ENCODE measurements around the gene DCTN1.

Gene DCTN1

GRCh38 chr2:74317701-74318100 is 62.4 kb downstream of the DCTN1 start:
- ATAC-seq = no peak

GRCh38 chr2:74316627-74317295 is 63.4 kb downstream of the DCTN1 start:
- TF ChIP-seq POU6F1 (CRISPR knock-in tag; IDR thresholded peaks at IDR 0.05; ENCODE audit: borderline replicate concordance, low read depth) = no peak
- TF ChIP-seq, protein P1, sequence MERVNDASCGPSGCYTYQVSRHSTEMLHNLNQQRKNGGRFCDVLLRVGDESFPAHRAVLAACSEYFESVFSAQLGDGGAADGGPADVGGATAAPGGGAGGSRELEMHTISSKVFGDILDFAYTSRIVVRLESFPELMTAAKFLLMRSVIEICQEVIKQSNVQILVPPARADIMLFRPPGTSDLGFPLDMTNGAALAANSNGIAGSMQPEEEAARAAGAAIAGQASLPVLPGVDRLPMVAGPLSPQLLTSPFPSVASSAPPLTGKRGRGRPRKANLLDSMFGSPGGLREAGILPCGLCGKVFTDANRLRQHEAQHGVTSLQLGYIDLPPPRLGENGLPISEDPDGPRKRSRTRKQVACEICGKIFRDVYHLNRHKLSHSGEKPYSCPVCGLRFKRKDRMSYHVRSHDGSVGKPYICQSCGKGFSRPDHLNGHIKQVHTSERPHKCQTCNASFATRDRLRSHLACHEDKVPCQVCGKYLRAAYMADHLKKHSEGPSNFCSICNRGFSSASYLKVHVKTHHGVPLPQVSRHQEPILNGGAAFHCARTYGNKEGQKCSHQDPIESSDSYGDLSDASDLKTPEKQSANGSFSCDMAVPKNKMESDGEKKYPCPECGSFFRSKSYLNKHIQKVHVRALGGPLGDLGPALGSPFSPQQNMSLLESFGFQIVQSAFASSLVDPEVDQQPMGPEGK (CRISPR knock-in tag; IDR thresholded peaks at IDR 0.05; ENCODE audit: borderline replicate concordance) = no peak
- no peak for ATAC-seq

More at GRCh38 chr2:74317701-74318100, 62.4 kb downstream of the DCTN1 start:
- TF ChIP-seq PPARA (CRISPR knock-in tag; IDR thresholded peaks at IDR 0.05; ENCODE audit: borderline replicate concordance) = no peak

DNA sequence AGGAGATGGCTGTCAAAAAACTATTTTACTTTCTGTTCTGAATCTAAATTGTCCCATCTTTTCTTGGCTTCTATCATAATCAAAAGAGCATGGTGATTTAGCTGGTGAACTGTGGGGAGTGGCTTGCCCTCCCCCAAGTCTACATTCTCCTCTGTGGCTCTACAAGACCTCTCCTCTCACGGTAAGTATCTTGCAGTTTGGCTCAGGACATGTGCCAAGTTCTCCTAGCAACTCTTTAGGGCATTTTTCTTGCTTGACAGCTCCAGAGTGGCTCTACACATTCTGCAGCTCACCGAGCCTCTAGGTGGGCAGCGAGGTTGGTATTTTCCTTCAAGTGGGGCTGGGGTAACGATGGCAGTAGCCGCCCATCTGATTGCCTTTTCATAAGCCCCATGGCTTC is 66.0 kb downstream of the DCTN1 start:
- no peak for TF ChIP-seq TOX (CRISPR knock-in tag; IDR thresholded peaks at IDR 0.05; ENCODE audit: borderline replicate concordance)
- no peak for TF ChIP-seq ZC3H10 (CRISPR knock-in tag; IDR thresholded peaks at IDR 0.05)
- TF ChIP-seq, protein P1 (CRISPR knock-in tag; IDR thresholded peaks at IDR 0.05; ENCODE audit: borderline replicate concordance) = no peak
- TF ChIP-seq TSHZ2 (CRISPR knock-in tag; IDR thresholded peaks at IDR 0.05) = no peak
- no peak for TF ChIP-seq ESRRG (CRISPR knock-in tag; IDR thresholded peaks at IDR 0.05)
- no peak for ATAC-seq

- TF ChIP-seq BACH2 (CRISPR knock-in tag; IDR thresholded peaks at IDR 0.05; ENCODE audit: borderline replicate concordance) (no peak), ZFP30 (CRISPR knock-in tag; IDR thresholded peaks at IDR 0.05) (no peak)
- no peak for ATAC-seq
Observed at GRCh38 chr2:74313497-74313896, 66.6 kb downstream of the DCTN1 start.

GRCh38 chr2:74312913-74313312 is 67.2 kb downstream of the DCTN1 start:
- ATAC-seq = no peak
- TF ChIP-seq SNAI2 (CRISPR knock-in tag; IDR thresholded peaks at IDR 0.05) = no peak
- TF ChIP-seq TOX (CRISPR knock-in tag; IDR thresholded peaks at IDR 0.05; ENCODE audit: borderline replicate concordance) = no peak
- no peak for TF ChIP-seq ISL1 (CRISPR knock-in tag; IDR thresholded peaks at IDR 0.05)
- no peak for TF ChIP-seq CSDC2 (CRISPR knock-in tag; IDR thresholded peaks at IDR 0.05)
- no peak for TF ChIP-seq ZNF8 (CRISPR knock-in tag; IDR thresholded peaks at IDR 0.05)
- TF ChIP-seq ZNF70 (CRISPR knock-in tag; IDR thresholded peaks at IDR 0.05) = no peak
- no peak for TF ChIP-seq RARB (CRISPR knock-in tag; IDR thresholded peaks at IDR 0.05)
- TF ChIP-seq CREB5 (CRISPR knock-in tag; IDR thresholded peaks at IDR 0.05; ENCODE audit: low read depth) = no peak
- TF ChIP-seq TCF4 (CRISPR knock-in tag; IDR thresholded peaks at IDR 0.05; ENCODE audit: borderline replicate concordance) = no peak
- TF ChIP-seq ESRRG (CRISPR knock-in tag; IDR thresholded peaks at IDR 0.05) = no peak
- no peak for TF ChIP-seq ZFP3 (CRISPR knock-in tag; IDR thresholded peaks at IDR 0.05)
- TF ChIP-seq ZNF565 (CRISPR knock-in tag; conservative IDR thresholded peaks at IDR 0.05; ENCODE audit: low read depth) = no peak
- no peak for TF ChIP-seq PPARA (CRISPR knock-in tag; IDR thresholded peaks at IDR 0.05; ENCODE audit: borderline replicate concordance)
- TF ChIP-seq, protein P1 (CRISPR knock-in tag; IDR thresholded peaks at IDR 0.05; ENCODE audit: borderline replicate concordance) = no peak

All from SK-N-SH treated with all-trans-retinoic acid at 6 μM for 48 hours (cell line).